OCI-LY3 (cell line): ENCODE measurements around the gene HCRT.

Experiments
- EZH2phosphoT487 ChIP-seq: fragments of 200-600 bp; shearing (Covaris generic); IDR thresholded peaks from 2 replicates; pipeline ENCODE4 v1.6.1; 2018; ENCODE audit warnings: antibody characterized with exemption, mixed run types, low read depth
- TF ChIP-seq, protein P1 (sequence below): fragments of 200-600, 300-600 bp; sonication (generic); IDR thresholded peaks from 2 replicates; pipeline ENCODE4 v1.5.1; 2014; ENCODE audit warnings: antibody characterized with exemption, low read length, low read depth

DNA sequence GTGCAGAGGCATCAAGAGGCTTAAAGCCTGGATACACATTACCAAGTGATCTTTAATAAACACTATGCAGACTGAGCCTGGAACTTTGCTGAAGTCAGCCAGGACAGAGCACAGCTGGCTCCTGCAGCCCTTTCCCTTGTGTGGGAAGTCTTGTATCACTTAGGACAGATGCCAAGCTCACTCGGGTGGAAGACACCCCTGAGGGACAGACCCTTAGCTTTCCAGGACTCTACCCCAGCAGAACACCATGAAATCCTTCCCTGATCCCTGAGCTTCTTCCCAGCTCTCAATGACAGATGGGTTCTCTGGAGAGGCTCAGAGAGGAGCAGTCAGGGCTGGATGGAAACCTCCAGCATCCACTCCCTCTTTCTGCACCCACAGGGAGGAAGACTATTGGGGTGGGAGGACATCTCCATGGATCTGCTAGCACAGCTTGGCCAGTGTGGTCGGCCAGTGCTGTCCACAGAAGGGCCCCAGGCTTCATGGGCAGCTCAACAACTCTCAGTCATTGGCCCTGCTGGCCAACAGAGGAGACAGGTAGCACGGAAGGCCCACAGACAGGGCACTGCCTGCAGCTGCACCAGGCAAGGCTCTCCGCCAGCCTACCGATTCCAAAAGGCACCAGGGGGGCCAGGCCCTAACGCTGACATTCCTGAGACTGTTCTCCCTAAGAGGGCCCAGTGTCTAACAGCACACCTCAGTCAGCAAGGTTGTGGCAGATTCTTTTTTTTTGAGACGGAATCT, 46.3 kb downstream of the HCRT start:
- TF ChIP-seq, protein P1, sequence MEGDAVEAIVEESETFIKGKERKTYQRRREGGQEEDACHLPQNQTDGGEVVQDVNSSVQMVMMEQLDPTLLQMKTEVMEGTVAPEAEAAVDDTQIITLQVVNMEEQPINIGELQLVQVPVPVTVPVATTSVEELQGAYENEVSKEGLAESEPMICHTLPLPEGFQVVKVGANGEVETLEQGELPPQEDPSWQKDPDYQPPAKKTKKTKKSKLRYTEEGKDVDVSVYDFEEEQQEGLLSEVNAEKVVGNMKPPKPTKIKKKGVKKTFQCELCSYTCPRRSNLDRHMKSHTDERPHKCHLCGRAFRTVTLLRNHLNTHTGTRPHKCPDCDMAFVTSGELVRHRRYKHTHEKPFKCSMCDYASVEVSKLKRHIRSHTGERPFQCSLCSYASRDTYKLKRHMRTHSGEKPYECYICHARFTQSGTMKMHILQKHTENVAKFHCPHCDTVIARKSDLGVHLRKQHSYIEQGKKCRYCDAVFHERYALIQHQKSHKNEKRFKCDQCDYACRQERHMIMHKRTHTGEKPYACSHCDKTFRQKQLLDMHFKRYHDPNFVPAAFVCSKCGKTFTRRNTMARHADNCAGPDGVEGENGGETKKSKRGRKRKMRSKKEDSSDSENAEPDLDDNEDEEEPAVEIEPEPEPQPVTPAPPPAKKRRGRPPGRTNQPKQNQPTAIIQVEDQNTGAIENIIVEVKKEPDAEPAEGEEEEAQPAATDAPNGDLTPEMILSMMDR, result no peak
- TF ChIP-seq EZH2phosphoT487, result no peak
